Transverse colon (tissue), 4 donors: ENCODE data around the gene PCCB. TPM values are rescaled to one million over a fixed set of nuclear protein-coding genes. Genes with fewer than 3 reads are reported as not detected.
"Not testable (repeated sequence)": the region's sequence is repeated elsewhere in the genome, so short reads cannot be mapped to it uniquely, and the experiment has no call there.

Experiments
- DNase-seq: peaks from one replicate; pipeline ENCODE4 v3.0.0-alpha.2; 2019
- H3K27ac ChIP-seq, 4 donors: fragments of 200-600 bp; sonication (generic); 2 replicates each; pipeline ENCODE4 v1.5.1; 2016 to 2018; ENCODE audit warnings: inconsistent platforms in 4 of 4
- H3K27me3 ChIP-seq: fragments of 200-600 bp; sonication (generic); 2 replicates; pipeline ENCODE4 v1.5.1; 2017; ENCODE audit warnings: inconsistent platforms
- H3K36me3 ChIP-seq, 4 donors: fragments of 200-600 bp; sonication (generic); 2 replicates each; pipeline ENCODE4 v1.5.1; 2017 to 2019; ENCODE audit warnings: inconsistent platforms in 4 of 4
- H3K4me1 ChIP-seq, 4 donors: fragments of 200-600 bp; sonication (generic); 2 replicates each; pipeline ENCODE4 v1.5.1; 2017 to 2020; ENCODE audit warnings: inconsistent platforms in 4 of 4
- H3K4me3 ChIP-seq, 4 donors: fragments of 200-600 bp; sonication (generic); 1 replicate in 1 of 4; 2 replicates in 3 of 4; pipeline versions ENCODE4 v1.5.1 to v1.6.1; 2017 to 2019; ENCODE audit warnings: inconsistent platforms in 4 of 4
- H3K9me3 ChIP-seq, 2 donors: fragments of 200-600 bp; sonication (generic); 2 replicates each; pipeline ENCODE4 v1.5.1; 2017 to 2019; ENCODE audit warnings: inconsistent platforms in 2 of 2
- CTCF ChIP-seq, 5 experiments: fragments of 200-600 bp in 3 of 5; fragments of 450-650 bp in 2 of 5; sonication (generic) in 3 of 5; IDR thresholded peaks; 1 replicate in 2 of 5; 2 replicates in 3 of 5; pipeline ENCODE4 v1.5.1; 2016 to 2017; ENCODE audit warnings: antibody characterized with exemption in 5 of 5, inconsistent platforms in 3 of 5, mild to moderate bottlenecking in 2 of 5, moderate library complexity in 1 of 5
- EP300 ChIP-seq: sonication (generic); formaldehyde crosslinking; IDR thresholded peaks from one replicate; pipeline ENCODE4 v1.6.1; 2017; ENCODE audit warnings: antibody characterized with exemption, low read depth
- POLR2A ChIP-seq: fragments of 450-650 bp; IDR thresholded peaks from one replicate; pipeline ENCODE4 v1.6.1; 2016; ENCODE audit warnings: antibody characterized with exemption, mild to moderate bottlenecking, moderate library complexity
- POLR2AphosphoS5 ChIP-seq, 3 donors: sonication (generic); formaldehyde crosslinking; IDR thresholded peaks; one replicate each; pipeline ENCODE4 v1.6.1; 2016; ENCODE audit warnings: antibody characterized with exemption in 3 of 3
- WGBS, 2 donors: methylation state at CpG; one replicate each; pipeline ENCODE4 v1.1.5; 2018; ENCODE audit warnings: low coverage in 1 of 2; 5-methylcytosine and 5-hydroxymethylcytosine counted together
- in situ Hi-C, 4 donors: fragments of 200-750 bp; cut with MboI; loops; one replicate each; pipeline versions ENCODE4 v1.15.0 to v1.15.1; 2017; ENCODE audit warnings: low sequenced_read_pairs in 3 of 4, low pct_ligation_motif_present in 1 of 4, low pct_unique_long_range_greater_than_20kb in 1 of 4
- intact Hi-C: fragments of 100-400 bp; cut with DNase I; formaldehyde crosslinking; loops from one replicate; pipeline ENCODE4 v1.15.1; 2023; ENCODE audit warnings: low total_unique reads
- total RNA-seq, 4 donors: library from RNA; depleted of rRNA; stranded (reverse); fragments of >200 nt; gene quantifications; one replicate each; pipeline ENCODE4 v1.1.0, GENCODE V29; 2016

Gene PCCB
- total RNA-seq, 4 donors from 2014 or later, result 5.2 to 63.1 (median 48.0) TPM

GRCh38 chr3:136267235-136267634 lies 17.1 kb downstream of the PCCB start:
- no peak for DNase-seq
- no peak for TF ChIP-seq CTCF (IDR thresholded peaks at IDR 0.05)
- TF ChIP-seq POLR2A, result no peak
- no peak for TF ChIP-seq POLR2AphosphoS5 (IDR thresholded peaks at IDR 0.05)
- TF ChIP-seq EP300, result no peak
- Histone ChIP-seq H3K36me3 (peaks cover 0 to 12% (median 5%) of the 10 kb centered on the region in 4 donors), H3K4me1 (no peaks in the 10 kb centered on the region), H3K4me3 (no peak overlapping the region), H3K27me3 (no peaks in the 10 kb centered on the region), H3K27ac (no peak overlapping the region), H3K9me3 (no peaks in the 10 kb centered on the region)
- WGBS, 2 donors, result 97% methylated on average over 6 of the region's 6 CpGs; no CpG with 5 or more reads in 1 of the 2 donors
- intact Hi-C loops (no loop called here), in situ Hi-C loops (loop anchor here in 3 of 4 donors (25.0 kb wide), 1 partner anchor 180 kb away; no protein-coding TSS in a partner anchor)

- H3K27ac ChIP-seq, result no peak overlapping the region
- intact Hi-C loops (no loop called here), in situ Hi-C loops (loop anchor here in 3 of 4 donors (25.0 kb wide), 1 partner anchor 183 kb away; no protein-coding TSS in a partner anchor)
- no peak for DNase-seq
- H3K4me1 ChIP-seq, result no peaks in the 10 kb centered on the region
- no peaks in the 10 kb centered on the region for H3K27me3 ChIP-seq
- no peaks in the 10 kb centered on the region for H3K36me3 ChIP-seq
- no peak overlapping the region for H3K4me3 ChIP-seq
- TF ChIP-seq POLR2AphosphoS5 (IDR thresholded peaks at IDR 0.05), result no peak
- no peak for TF ChIP-seq EP300
- TF ChIP-seq POLR2A, result no peak
- no peaks in the 10 kb centered on the region for H3K9me3 ChIP-seq
- WGBS, 2 donors, result 80 to 90% methylated on average over 1 to 5 of the region's 5 CpGs
Measured at GRCh38 chr3:136270179-136270578, 20.0 kb downstream of the PCCB start.

GRCh38 chr3:136271626-136272025 lies 21.5 kb downstream of the PCCB start:
- H3K4me1 ChIP-seq, H3K27me3 ChIP-seq, H3K9me3 ChIP-seq, H3K36me3 ChIP-seq, DNase-seq, H3K27ac ChIP-seq, H3K4me3 ChIP-seq, intact Hi-C loops: not testable (repeated sequence)
- in situ Hi-C loops, result loop anchor here in 3 of 4 donors (25.0 kb wide), 1 partner anchor 184 kb away; no protein-coding TSS in a partner anchor
- WGBS, 2 donors, result 94 to 95% methylated on average over 2 of the region's 2 CpGs

- Histone ChIP-seq H3K27ac (no peak overlapping the region), H3K4me3 (no peak overlapping the region), H3K9me3 (peaks cover 11 to 20% of the 10 kb centered on the region in 2 donors), H3K27me3 (no peaks in the 10 kb centered on the region), H3K4me1 (no peaks in the 10 kb centered on the region), H3K36me3 (peaks cover 0 to 28% (median 4%) of the 10 kb centered on the region in 4 donors)
- intact Hi-C loops (no loop called here), in situ Hi-C loops (no loop called here)
- WGBS, 2 donors, result 95% methylated on average over 4 of the region's 4 CpGs; no CpG with 5 or more reads in 1 of the 2 donors
- DNase-seq, result no peak
- TF ChIP-seq POLR2AphosphoS5 (IDR thresholded peaks at IDR 0.05) (no peak), EP300 (no peak), CTCF (IDR thresholded peaks at IDR 0.05) (no peak), POLR2A (no peak)
Measured at GRCh38 chr3:136276049-136276755, 26.1 kb downstream of the PCCB start.

GRCh38 chr3:136277115-136277514 lies 27.0 kb downstream of the PCCB start:
- 87% methylated on average over 5 of the region's 5 CpGs; no CpG with 5 or more reads in 1 of the 2 donors for WGBS, 2 donors
- DNase-seq, result no peak
- Histone ChIP-seq H3K4me3 (no peak overlapping the region), H3K27ac (no peak overlapping the region), H3K9me3 (peaks cover 13 to 26% of the 10 kb centered on the region in 2 donors), H3K27me3 (no peaks in the 10 kb centered on the region), H3K4me1 (no peaks in the 10 kb centered on the region), H3K36me3 (peaks cover 0 to 32% (median 4%) of the 10 kb centered on the region in 4 donors)
- no peak for TF ChIP-seq EP300
- TF ChIP-seq CTCF (IDR thresholded peaks at IDR 0.05), result no peak
- TF ChIP-seq POLR2A, result no peak
- no peak for TF ChIP-seq POLR2AphosphoS5 (IDR thresholded peaks at IDR 0.05)
- in situ Hi-C loops, result no loop called here
- intact Hi-C loops, result no loop called here
